ENCODE measurements around the gene BTRC. TPM values are rescaled to one million over a fixed set of nuclear protein-coding genes. Genes with fewer than 3 reads are reported as not detected.

Gene BTRC
- total RNA-seq = 1 to 10 TPM; 8.8 to 9.9 TPM

- H3K4me3 ChIP-seq = peak within 1 kb of the TSS; percentile 69 to 85
- intact Hi-C loops (cut with DNase I) = no loop called here
- no peaks in the 10 kb centered on the region for H3K27me3 ChIP-seq
- H3K27ac ChIP-seq = peak within 1 kb of the TSS; percentile 53 to 88 (median 81)
- H3K4me1 ChIP-seq = peaks cover 15% of the 10 kb centered on the region
- ATAC-seq = peak; percentile 97
- H3K36me3 ChIP-seq (replicated peaks in 1 of 2; ENCODE audit: insufficient read depth in 1 of 2, low read depth in 2 of 2) = no peaks in the 10 kb centered on the region
- peak; percentile 96 to 99 (median 97) for DNase-seq
- H3K9me3 ChIP-seq = no peaks in the 10 kb centered on the region
- 0 to 1% methylated on average over 33 to 50 of the region's 50 CpGs for WGBS, 2 donors
- TF ChIP-seq POLR2A (IDR thresholded peaks at IDR 0.05) (peak; percentile 31 to 75 (median 71)), CTCF (IDR thresholded peaks at IDR 0.05) (peak in 1 of 7 experiments; percentile 8)
Observed at GRCh38 chr10:101353692-101354327, at the start of gene BTRC. Gene BTRC, plus strand, starts transcription at chr10:101354165. Its CDS starts 16 bp downstream, at chr10:101354181.

GRCh38 chr10:101304316-101304715 lies 49.6 kb upstream of the BTRC start:
- intact Hi-C loops (cut with DNase I) = no loop called here
- Histone ChIP-seq H3K36me3 (replicated peaks in 1 of 2; ENCODE audit: insufficient read depth in 1 of 2, low read depth in 2 of 2) (no peaks in the 10 kb centered on the region), H3K4me1 (no peaks in the 10 kb centered on the region), H3K27me3 (no peaks in the 10 kb centered on the region), H3K4me3 (no peak overlapping the region), H3K27ac (no peak overlapping the region), H3K9me3 (no peaks in the 10 kb centered on the region)
- DNase-seq (no peak), ATAC-seq (no peak)
- no peak for TF ChIP-seq CTCF (IDR thresholded peaks at IDR 0.05)
- TF ChIP-seq POLR2A (IDR thresholded peaks at IDR 0.05) = no peak
- 84 to 92% methylated on average over 9 of the region's 9 CpGs for WGBS, 2 donors

GRCh38 chr10:101305320-101306241 lies 48.4 kb upstream of the BTRC start:
- peak in 1 of 4 donors; percentile 14 for DNase-seq

GRCh38 chr10:101308051-101308450 lies 45.9 kb upstream of the BTRC start:
- ATAC-seq = no peak
- intact Hi-C loops (cut with DNase I) = no loop called here

More at GRCh38 chr10:101305320-101306241, 48.4 kb upstream of the BTRC start:
- 61 to 65% methylated on average over 17 of the region's 17 CpGs for whole genome bisulfite sequencing, 2 donors
- intact Hi-C loops (cut with DNase I) = no loop called here
- H3K27me3 ChIP-seq = no peaks in the 10 kb centered on the region
- H3K27ac ChIP-seq = no peak overlapping the region
- no peaks in the 10 kb centered on the region for H3K36me3 ChIP-seq (replicated peaks in 1 of 2; ENCODE audit: insufficient read depth in 1 of 2, low read depth in 2 of 2)
- no peaks in the 10 kb centered on the region for H3K9me3 ChIP-seq
- H3K4me1 ChIP-seq = peaks cover 4% of the 10 kb centered on the region
- ATAC-seq = no peak
- TF ChIP-seq CTCF (IDR thresholded peaks at IDR 0.05) (no peak), POLR2A (IDR thresholded peaks at IDR 0.05) (no peak)
- H3K4me3 ChIP-seq = no peak overlapping the region

More at GRCh38 chr10:101308051-101308450, 45.9 kb upstream of the BTRC start:
- TF ChIP-seq CTCF (IDR thresholded peaks at IDR 0.05) (no peak), POLR2A (IDR thresholded peaks at IDR 0.05) (no peak)
- Histone ChIP-seq H3K27ac (no peak overlapping the region), H3K4me3 (no peak overlapping the region), H3K36me3 (replicated peaks in 1 of 2; ENCODE audit: insufficient read depth in 1 of 2, low read depth in 2 of 2) (no peaks in the 10 kb centered on the region), H3K27me3 (no peaks in the 10 kb centered on the region), H3K9me3 (no peaks in the 10 kb centered on the region), H3K4me1 (peaks cover 15% of the 10 kb centered on the region)
- 43 to 85% methylated on average over 2 of the region's 2 CpGs for WGBS, 2 donors
- no peak for DNase-seq

Data from body of pancreas (tissue), 4 donors.